ENCODE results near the gene IREB2.
"Not testable (repeated sequence)": the region's sequence is repeated elsewhere in the genome, so short reads cannot be mapped to it uniquely, and the experiment has no call there.

The IREB2 gene

DNA sequence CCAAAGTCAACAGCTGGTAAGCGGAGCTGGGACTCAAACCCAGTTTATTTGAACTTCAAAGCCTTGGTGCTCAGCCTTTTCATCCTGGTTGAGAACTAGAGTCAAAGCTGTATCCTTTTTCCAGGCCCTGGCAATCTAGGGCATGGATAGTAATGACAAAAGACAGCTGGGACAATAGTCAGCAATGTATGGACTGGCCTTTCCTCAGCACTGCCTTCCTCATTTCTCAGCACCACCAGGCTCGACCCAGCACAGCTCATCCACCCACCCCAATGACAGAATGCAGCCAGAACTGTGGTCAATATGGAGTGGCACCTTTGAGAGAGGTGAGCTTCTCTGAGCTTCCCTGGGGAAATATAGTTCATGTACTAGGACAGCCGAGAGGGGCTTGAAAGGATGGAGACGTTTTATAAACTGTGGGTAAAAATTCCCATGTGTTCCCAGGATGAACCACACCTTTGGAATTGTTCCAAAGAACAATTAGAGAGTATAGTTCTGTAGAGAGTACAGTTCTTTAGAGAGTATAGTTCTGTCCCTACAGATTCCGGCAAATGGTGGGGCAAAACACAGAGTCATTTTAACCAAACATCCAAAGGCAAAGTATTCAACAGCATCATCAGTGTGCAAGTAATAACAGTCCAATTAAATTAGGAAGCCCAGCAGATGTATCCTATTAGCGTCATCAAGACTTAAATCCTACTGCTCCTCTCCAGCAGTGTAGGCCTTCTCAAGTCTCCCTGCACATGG, 30.2 kb upstream of the IREB2 start:
- DNase-seq, result no peak

DNA sequence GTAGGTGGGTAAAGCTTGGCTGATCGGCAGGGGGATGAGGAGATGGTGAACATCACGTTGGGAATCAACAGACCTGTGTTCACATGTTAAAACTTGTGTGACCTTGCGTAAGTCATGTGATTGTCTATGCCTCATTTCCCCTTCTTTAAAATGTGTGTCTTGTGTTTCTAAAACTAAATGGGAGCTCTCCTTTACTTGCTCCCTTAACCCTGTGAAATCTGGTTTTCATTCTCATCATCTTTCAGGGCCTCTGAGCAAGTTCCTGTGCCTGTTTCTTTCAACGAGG, 29.7 kb upstream of the IREB2 start:
- no peak for DNase-seq

- no peak for DNase-seq
Observed at GRCh38 chr15:78408961-78409360, 29.1 kb upstream of the IREB2 start.

DNA sequence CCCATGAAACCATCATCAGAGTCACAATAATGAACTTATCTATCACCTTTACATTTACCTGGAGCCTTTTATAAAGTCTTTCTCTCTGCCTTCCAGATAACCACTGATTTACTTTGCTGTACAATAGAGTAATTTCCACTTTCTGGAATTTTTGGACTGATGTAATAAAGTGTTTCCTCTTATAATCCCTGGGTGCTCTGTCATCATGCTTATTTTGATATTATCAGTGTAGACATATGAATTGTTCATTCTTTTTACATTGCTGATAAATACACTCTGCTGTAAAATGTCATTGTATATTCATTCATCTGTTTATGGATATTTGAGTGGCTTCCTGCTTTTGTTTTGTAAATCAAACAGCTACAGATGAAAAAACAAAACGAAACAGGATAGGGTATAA, 27.0 kb upstream of the IREB2 start:
- DNase-seq, result no peak

- no peak for DNase-seq
Observed at GRCh38 chr15:78414621-78415250, 23.3 kb upstream of the IREB2 start.

DNA sequence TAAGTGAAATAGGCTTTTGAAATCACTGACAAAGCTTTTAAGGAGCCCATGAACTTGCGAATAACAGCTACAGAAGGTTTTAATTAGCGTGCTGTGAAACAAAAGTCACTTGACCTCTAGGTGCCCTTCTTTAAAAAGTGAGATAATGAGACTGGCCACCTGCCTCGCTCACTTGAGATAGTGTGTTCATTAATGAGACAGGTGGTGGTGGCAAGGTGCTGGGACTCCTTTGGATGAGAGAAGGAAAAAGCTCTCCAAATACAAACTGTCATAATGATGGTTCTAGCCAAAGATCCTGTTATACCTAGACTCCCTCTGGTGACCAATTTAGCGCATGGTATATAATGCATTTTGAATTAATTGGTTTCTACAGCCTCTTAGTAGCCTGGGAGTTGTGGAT, 22.7 kb upstream of the IREB2 start:
- DNase-seq, result no peak

DNA sequence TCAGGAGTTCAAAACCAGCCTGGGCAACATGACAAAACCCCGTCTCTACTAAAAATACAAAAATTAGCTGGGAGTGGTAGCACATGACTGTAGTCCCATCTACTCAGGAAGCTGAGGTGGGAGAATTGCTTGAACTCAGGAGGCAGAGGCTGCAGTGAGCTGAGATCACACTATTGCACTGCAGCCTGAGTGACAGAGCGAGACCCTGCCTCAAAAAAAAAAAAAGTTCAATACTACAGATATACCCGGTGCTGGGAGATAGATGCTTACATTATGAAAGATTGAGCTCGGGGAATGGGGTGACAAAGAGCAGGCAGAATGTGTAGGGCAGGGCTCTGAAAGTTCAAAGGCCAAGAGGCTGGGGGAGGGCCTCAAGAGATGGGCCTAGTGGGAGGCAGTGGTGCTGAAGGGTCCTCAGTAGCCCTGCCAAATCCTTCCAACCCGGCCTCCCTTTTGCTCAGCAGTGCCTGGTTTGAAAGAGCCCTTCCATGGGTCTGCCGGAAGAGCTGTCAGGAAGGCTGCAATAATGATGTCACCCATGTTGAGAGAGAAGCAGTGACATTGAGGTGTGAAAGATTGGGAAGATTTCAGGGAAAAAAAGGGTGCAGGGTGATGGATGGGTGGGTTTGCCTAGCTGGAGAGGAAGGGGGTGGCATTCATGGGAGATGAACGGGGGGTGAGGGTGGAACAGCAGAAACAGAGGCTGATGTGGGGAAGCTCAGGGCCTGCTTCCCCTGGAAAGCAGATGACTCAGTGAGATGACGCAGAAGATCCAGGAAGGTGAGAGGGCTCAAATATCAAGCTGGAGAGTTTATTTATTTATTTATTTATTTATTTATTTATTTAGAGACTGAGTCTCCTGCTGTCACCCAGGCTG, 20.0 kb upstream of the IREB2 start:
- DNase-seq, result no peak

DNA sequence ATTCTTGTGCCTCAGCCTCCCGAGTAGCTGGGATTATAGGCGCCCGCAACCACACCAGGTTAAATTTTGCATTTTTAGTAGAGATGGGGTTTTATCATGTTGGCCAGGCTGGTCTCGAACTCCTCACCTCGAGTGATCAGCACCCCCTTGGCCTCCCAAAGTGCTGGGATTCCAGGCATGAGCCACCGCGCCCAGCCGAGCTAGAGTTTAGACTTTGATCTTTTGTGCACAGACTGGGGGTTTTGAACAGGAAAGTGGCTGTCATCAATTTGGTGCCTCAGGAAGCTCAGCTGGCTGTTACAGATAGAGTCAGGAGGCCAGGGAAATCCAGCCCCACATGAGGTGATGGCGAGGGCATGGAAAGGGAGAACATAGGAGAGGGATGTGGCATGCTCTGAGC, 19.3 kb upstream of the IREB2 start:
- DNase-seq, result no peak

DNA sequence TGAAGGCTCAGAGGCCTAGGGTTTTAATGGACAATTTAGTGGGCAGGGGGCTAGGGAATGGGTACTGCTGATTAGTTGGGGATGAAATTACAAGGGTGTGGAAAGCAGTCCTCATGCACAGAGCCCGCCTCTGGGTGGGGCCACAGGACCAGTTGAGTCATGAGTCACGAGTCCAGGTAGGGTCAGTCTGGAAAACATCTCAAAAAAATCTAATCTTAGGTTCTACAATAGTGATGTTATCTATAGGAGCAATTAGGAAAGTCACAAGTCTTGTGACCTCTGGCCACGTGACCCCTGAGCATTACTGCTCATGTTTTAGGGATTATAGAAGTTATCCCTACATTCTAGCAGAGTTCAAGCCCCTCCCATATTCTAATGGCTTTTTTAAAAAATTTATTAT, 18.6 kb upstream of the IREB2 start:
- no peak for DNase-seq

DNA sequence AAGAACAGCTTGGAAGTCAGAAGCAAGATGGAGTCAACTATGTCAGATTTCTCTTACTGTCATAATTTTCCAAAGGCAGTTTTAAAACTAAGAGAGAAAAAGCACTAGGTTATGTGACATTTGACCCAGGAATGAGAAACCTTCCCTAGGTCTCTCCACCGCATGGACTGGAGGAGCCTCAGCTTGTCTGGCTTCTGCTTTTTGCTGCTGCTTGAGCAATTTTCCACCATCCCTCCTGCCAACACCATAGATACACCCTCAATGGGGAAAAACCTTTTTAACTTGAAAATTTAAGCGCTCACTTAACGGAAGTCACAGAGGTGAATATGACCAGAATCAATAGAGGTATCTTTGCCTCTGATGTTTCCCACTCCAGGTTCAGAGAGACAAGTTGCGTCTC, 17.8 kb upstream of the IREB2 start:
- no peak for DNase-seq

DNA sequence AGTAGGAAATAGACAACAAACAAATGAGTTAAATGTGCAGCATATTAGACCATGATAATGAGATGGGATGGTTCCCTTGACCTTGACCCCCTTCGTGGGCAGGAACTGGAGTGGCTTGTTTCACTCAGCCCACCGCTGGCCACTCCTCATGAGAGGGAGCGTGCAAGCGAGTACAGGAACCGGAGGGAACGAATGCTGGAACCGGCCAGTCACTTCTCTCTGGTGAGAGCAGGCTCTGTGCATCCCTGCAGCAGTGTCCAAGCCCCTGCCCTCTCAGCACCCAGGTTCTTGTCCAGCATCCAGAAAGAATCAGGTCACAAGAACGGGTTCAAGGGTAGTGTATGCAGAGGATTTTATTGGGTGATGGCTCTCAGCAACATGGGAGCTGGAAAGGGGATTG, 17.2 kb upstream of the IREB2 start:
- DNase-seq, result no peak

GRCh38 chr15:78421238-78421965, 16.6 kb upstream of the IREB2 start:
- no peak for DNase-seq

- DNase-seq, result peak; percentile 63
Observed at GRCh38 chr15:78422571-78423340, 15.3 kb upstream of the IREB2 start.

DNA sequence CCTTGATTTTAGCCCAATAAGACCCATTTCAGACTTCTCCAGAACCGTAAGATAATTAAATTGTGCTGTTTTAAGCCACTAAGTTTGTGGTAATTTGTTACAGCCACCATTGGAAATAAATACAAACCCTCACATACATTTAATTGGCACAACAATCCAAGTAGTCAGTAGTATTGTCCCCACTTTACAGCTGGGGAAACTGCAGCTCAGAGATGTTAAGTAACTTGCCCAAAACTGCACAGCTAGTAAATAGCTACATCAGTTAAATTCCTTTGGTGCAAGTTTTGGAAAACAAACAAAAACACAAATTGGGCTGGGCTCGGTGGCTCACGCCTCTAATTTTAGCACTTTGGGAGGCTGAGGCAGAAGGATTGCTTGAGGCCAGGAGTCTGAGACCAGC, 13.3 kb upstream of the IREB2 start:
- no peak for DNase-seq

- no peak for DNase-seq
Observed at GRCh38 chr15:78425643-78426042, 12.4 kb upstream of the IREB2 start.

- DNase-seq, result no peak
Observed at GRCh38 chr15:78426300-78426699, 11.7 kb upstream of the IREB2 start.

GRCh38 chr15:78427953-78428352, 10.1 kb upstream of the IREB2 start:
- DNase-seq, result no peak

DNA sequence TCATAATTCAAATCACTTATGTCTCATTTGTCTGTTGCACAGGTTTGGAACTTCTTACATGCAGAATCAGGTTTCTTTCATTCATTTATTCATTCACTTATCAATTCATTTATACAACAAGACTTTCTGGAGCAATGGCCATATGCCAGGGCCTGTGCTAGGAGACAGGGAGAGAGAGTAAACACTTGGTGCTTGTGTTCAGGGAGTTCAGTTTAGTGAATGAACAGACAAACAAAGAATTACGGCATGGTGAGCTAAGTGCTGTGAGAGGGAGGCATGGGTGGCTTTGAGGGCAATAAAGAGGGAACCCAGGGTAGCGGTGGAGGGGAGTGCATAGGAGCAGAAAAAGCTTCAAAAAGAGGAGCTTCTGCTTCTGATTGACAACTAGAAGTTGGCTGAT, 8.5 kb upstream of the IREB2 start:
- no peak for DNase-seq

DNA sequence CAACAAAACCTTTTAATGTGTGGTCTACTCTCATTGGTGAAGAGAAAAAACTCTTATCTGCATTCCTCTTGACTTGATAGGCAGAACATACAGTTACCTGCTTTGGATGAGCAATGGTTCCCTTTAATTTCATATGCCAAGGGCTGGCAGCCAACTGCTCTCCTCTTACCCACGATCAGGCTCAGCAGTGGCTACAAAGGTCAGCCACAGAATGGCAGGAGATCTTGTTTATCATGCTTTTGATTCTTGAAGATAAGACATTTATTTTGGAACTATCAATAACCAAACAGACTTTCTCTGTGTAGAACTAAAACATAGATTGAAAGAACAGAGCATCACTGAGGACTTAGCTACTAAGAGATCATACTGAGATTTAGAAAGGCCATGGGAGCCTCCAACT, 6.1 kb upstream of the IREB2 start:
- no peak for DNase-seq

GRCh38 chr15:78432664-78433063, 5.4 kb upstream of the IREB2 start:
- no peak for DNase-seq

GRCh38 chr15:78434134-78434533, 3.9 kb upstream of the IREB2 start:
- DNase-seq, result no peak

DNA sequence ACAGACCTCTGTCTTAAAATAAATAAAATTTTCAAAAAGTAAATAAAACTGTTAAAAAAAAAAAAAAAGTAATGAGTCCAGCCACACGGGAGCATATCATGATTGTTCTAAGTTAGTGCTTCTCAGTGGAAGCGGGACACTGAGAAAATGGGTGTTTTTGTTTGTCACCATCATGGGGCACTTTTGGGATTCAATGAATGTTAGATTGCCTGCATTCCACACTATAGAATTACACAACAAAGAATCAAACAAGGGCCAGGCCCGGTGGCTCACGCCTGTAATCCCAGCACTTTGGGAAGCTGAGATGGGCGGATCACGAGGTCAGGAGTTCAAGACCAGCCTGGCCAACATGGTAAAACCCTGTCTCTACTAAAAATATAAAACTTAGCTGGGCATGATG, 3.3 kb upstream of the IREB2 start:
- DNase-seq, result not testable (repeated sequence)

All from activated naive CD4-positive, alpha-beta T cell treated with anti-CD3 and anti-CD28 coated beads, Interleukin-2, amount 50 U/mL, for 16 hours (primary cell).